ENCODE results near the gene E2F6. TPM values are rescaled to one million over a fixed set of nuclear protein-coding genes. Genes with fewer than 3 reads are reported as not detected.

The E2F6 gene
- total RNA-seq, 1 donor from 2014 or later, result 12.5 TPM

DNA sequence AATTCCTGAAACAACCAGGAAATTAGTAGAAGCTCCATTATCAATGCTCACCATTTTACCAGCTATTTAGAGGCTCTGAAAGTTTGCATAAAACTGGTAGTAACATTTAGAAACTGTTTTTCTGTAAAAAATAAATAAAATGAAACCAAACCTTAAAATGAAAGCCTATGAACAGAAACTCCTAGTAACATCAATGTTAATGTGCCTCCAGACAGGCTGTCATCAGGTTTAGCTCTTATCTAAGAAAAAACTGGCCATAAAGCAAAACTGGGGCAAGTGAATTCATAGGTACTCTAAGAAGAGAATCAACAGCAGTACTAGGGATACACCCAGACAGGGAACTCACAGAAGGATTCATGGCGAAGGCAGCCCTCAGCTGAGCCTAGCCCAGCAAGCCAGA is 8.0 kb downstream of the E2F6 start:
- no peak for DNase-seq (ENCODE audit: low read depth)

DNA sequence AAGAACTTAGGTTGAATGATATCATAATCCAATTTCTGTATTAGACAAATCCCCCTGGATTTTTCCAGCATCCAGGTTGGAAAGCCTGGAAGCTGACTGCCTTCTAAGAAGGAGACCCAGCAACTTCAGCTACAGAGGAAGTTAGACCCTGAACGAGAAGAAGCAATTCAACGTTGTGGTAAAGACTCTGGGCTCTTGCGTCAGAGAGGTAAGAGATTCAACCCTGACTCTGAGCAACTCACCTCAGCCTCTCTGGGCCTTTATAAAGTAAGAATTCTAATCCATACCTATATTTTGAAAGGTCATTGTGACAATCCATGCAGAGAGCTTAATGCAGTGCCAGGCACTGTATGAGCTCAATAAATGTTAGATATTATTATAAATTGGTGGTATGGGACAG is 9.7 kb downstream of the E2F6 start:
- DNase-seq (ENCODE audit: low read depth), result no peak

DNA sequence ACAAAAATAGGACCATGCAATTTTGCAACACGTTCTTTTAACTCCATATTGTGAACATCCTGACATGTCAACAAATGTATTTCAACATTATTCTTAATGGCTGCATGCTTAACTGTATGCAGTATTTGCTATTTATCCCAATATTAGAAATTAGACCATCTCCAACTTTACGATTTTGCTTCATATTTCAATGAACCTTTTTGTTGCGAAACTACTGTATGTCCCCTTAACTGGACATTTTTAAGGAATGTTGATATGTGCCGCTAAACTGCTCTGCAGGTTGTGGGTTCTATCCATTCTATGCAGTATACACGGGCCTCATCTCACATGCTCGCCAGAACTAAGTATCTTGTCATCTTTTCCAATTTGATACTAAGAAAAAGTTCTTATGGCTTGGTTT is 11.1 kb downstream of the E2F6 start:
- no peak for DNase-seq (ENCODE audit: low read depth)

GRCh38 chr2:11450791-11451190 is 15.2 kb downstream of the E2F6 start:
- DNase-seq (ENCODE audit: low read depth), result no peak

DNA sequence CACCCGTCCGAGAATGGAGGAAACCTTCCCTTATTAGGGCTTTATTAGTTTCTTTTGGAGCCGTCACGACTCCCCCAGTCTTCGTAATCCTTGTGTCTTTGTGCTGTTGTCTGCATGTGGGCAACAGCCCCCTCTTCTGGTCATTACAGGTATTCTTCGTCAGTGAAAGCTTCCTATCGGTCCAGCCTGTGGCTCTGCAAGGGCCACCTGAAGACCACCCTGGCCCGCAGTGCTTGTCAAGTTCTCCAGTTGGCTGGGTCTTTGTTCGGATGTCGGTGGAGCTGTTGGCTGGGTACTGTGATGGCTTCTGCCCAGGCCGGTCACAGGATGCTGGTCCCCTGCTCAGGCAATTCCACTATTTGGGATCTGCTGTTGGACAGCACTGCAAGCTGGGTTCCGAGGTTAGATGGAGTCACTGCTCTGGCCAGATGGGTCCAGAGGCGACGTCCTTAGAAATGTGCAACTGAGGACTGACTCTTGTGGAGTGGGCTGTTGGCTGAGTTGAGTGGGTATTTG is 19.2 kb downstream of the E2F6 start:
- peak; percentile 36 for DNase-seq (ENCODE audit: low read depth)

DNA sequence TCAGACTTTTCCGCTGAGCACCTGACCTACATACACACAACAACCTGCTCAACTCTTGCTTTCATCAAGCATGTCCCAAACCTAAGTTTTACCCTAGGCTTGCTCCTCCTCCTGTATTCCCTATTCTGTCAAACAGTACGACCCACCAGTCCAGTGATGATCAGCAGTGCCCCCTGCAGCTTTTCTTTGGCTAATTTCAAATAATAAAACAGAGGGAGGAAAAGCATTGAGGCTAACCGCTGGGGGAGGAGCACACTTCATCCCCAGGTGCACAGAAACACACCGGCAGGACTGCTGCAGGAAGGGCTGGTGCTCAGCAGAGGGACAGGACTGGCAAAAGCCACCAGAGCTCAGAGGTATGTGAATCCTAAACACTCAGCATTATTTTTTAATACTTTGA is 21.2 kb downstream of the E2F6 start:
- no peak for DNase-seq (ENCODE audit: low read depth)

GRCh38 chr2:11438555-11439080 is 27.3 kb downstream of the E2F6 start:
- DNase-seq (ENCODE audit: low read depth), result no peak

- DNase-seq (ENCODE audit: low read depth), result no peak
Observed at GRCh38 chr2:11437602-11438001, 28.4 kb downstream of the E2F6 start.

- DNase-seq (ENCODE audit: low read depth), result no peak
Observed at GRCh38 chr2:11435036-11435435, 30.9 kb downstream of the E2F6 start.

DNA sequence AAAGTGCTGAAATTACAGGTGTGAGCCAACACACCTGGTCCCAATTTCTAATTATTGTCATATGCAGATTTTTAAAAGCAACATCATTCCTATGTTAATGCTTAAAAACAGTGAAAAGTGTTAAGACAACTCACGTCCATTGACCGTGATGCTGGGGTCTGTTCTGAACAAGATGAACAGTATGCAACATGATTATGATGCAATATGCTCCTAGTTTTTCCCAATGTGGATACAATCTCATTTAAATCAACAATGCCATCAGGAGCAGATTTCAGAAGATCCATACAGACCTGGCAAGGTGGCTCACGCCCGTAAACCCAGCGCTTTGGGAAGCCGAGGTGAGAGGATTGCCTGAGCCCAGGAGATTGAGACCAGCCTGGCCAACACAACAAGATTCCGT is 31.5 kb downstream of the E2F6 start:
- no peak for DNase-seq (ENCODE audit: low read depth)

DNA sequence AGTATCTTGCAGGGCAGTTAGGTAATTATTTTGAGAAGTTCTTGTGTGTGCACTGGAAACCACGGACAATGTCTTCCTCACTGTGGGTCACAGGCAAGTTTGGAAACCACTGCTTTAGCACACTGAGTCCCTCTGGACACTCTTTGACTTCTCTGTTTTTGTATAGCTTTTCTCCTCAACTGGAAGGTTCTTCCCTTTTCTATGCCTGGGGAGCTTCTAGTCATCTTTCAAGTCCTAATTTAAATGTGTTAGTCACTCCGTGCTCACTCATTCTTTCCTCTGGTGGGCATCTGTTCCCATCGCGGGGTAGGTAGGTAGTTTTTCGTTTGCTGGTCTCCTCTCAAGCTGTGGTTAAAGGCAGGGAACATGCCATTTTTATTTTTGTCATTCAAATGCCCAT is 32.1 kb downstream of the E2F6 start:
- no peak for DNase-seq (ENCODE audit: low read depth)

- peak; percentile 33 for DNase-seq (ENCODE audit: low read depth)
Observed at GRCh38 chr2:11430729-11431128, 35.2 kb downstream of the E2F6 start.

- no peak for DNase-seq (ENCODE audit: low read depth)
Observed at GRCh38 chr2:11427224-11427623, 38.7 kb downstream of the E2F6 start.

GRCh38 chr2:11422901-11423435 is 43.0 kb downstream of the E2F6 start:
- DNase-seq (ENCODE audit: low read depth), result no peak

- DNase-seq (ENCODE audit: low read depth), result no peak
Observed at GRCh38 chr2:11422491-11422865, 43.5 kb downstream of the E2F6 start.

DNA sequence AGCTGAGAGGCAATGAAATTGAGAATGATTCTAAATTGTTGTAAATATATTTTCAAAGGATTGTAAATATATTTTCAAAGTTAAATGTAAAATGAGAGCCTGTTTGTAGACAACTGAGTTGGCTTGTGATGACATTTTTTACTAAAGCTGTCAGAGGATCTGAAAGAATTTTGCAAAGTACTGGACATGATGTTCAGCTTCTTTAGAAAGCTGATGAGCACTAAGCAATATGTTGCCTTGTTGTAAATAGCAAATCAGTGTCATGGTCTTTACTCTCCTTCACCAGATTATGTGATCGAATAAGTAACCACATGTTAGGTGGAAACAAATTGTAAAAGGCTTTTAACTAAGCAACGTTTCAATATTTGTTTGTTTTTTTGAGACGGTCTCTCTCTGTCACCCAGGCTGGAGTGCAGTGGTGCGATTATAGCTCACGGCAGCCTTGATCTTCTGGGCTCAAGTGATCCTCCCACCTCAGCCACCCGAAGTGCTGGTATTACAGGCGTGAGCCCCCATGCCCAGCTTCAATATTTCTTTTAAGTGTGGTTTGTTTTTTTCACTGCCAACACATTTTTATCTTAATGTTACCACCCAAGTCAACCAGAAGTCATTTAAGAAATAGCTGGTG is 44.0 kb downstream of the E2F6 start:
- no peak for DNase-seq (ENCODE audit: low read depth)

DNA sequence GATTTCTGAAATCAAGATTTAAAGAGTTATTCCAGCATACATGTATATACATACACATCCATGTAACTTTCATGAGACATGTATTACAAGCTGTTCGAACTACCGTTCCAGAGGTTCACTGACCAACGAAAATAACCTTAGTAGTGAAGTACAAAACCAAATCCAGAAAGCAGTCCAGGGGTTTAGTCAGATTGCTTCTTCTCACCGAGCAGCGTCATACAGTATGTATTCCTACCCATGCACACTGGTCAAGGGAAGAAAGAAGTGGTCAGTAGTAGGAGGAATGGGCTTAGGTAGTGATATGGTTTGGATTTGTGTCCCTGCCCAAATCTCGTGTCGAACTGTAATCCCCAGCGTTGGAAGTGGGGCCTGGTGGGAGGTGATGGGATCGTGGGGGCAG is 45.3 kb downstream of the E2F6 start:
- no peak for DNase-seq (ENCODE audit: low read depth)

DNA sequence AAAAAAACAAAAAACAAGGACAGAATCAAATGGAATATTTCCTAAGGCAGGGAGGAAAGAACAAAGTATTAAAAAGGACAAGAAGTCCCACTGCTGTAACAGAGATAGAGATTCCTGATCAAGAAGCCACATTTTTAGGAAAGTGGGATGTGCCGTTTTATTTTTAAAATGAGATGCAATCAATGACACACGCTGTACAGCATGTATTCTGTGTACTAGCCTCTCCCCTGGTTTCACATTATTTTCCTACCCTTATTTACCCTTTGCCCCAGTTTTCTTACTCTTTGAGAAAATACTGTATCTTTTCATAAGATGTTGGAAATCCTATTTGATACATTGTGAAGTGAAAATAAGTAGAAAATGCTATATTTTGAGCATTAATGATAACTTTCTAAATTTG is 45.8 kb downstream of the E2F6 start:
- DNase-seq (ENCODE audit: low read depth), result no peak

DNA sequence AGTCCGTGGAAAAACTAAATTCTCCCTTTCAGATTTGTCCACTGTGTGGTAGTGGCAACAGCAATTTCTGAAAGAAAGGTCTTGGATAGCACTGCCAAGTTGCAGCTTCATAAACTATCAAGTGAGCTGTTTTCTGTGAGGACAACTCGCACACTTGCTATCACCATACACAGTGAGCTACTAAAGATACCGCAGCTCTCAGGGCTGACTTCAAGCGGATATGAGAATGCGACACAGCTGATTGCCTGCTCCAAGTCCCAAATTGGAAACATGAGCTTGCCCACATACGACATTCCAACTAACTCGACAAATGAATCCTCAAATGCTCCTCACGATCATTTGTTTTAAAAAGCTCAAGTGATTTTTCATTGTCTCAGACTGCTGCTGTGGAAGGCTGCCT is 46.2 kb downstream of the E2F6 start:
- DNase-seq (ENCODE audit: low read depth), result no peak

DNA sequence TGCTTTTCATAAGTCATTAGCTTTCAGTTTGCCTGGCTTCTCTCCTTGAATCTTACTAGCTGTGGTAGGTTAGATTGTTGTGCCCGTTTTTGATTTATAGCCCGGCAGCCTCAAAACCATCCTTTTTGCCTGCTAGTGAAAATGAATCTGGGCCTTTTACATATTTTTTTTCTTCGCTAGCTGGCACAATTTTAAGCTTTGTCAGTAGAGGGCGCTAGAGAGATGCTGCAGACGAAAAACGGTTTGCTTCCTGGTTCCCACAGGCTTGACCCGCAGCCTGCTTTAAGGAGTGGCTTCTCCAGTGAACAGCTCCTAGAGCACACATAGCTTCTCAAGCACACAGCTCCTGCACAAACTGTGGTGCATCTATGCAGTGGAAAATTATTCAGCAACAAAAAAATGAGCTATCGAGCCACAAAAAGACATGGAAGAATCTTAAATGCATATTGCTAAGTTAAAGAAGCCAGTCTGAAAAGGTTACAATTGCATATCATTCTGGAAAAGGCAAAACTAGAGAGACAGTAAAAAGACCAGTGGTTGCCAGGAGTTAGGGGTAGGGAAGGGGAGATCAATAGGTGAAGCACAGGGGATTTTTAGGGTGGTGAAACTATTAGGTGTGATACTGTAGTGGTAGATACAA is 47.9 kb downstream of the E2F6 start:
- DNase-seq (ENCODE audit: low read depth), result no peak

DNA sequence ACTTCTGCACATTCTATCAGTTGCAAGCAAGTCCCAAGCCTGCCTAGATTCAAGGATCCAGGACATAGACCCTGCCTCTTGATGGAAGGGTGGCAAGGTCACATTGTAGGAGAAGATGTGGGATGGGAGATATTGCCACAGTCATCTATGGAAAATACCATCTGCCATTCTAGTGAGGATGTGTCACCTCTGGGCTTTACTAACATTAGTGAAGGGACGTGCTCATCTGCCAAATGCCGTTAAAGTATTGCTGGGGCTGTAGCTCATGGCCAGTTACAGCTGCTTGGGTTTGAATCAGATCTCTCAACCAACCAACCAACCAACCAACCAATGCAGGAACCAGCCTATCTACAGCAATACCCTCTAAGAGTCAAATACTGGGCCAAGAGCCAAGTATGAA is 49.0 kb downstream of the E2F6 start:
- no peak for DNase-seq (ENCODE audit: low read depth)

- DNase-seq (ENCODE audit: low read depth), result no peak
Observed at GRCh38 chr2:11416186-11416585, 49.8 kb downstream of the E2F6 start.

DNA sequence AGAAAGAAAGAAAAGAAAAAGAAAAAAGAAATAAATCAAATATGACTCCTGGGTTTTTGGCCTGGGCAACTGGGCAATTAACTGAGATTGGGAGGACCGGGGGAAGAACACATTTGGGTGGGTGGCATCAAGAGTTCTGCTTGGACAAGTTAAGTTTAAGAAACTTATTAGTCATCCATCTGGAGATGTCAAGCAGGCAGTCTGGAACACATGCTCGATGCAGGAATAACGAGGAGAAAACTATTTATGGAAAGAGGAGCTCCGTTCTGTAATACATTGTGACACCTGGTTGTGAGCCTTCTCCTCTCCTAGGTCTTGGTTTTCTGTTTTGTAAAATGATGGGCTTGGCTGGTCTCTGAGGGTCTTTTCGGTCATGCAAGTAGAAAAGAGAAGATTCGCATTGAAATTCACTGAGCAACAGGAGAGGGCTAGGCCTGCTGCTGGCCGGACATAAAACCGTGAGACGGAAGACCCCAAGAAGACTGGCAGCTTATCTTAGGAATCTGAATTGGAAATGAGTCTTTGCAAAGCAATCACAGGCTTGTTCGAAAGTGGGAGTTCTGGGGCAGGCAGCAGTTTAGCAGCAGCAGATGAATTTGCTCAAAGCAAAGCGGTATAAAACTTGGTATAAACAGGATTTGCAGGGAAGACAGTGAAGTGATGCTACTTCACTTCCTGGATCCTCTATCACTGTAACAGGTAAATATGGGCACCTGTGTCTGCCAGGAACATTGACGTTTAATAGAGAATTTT is 51.4 kb downstream of the E2F6 start:
- DNase-seq (ENCODE audit: low read depth), result no peak

Measured in renal cortical epithelial cell (primary cell).